A375 (cell line): Measurements from ENCODE around the gene KRTAP10-2. TPM values are rescaled to one million over a fixed set of nuclear protein-coding genes. Genes with fewer than 3 reads are reported as not detected.

Experiments
- total RNA-seq: library from RNA; depleted of rRNA; stranded (reverse); fragments of >200 nt; shearing (Covaris generic); gene quantifications from 2 replicates; pipeline ENCODE4 v1.2.3, GENCODE V29; 2014; rRNA removed

Gene KRTAP10-2, protein sequence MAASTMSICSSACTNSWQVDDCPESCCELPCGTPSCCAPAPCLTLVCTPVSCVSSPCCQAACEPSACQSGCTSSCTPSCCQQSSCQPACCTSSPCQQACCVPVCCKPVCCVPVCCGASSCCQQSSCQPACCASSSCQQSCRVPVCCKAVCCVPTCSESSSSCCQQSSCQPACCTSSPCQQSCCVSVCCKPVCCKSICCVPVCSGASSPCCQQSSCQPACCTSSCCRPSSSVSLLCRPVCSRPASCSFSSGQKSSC
- total RNA-seq = not detected in 2 replicates

DNA sequence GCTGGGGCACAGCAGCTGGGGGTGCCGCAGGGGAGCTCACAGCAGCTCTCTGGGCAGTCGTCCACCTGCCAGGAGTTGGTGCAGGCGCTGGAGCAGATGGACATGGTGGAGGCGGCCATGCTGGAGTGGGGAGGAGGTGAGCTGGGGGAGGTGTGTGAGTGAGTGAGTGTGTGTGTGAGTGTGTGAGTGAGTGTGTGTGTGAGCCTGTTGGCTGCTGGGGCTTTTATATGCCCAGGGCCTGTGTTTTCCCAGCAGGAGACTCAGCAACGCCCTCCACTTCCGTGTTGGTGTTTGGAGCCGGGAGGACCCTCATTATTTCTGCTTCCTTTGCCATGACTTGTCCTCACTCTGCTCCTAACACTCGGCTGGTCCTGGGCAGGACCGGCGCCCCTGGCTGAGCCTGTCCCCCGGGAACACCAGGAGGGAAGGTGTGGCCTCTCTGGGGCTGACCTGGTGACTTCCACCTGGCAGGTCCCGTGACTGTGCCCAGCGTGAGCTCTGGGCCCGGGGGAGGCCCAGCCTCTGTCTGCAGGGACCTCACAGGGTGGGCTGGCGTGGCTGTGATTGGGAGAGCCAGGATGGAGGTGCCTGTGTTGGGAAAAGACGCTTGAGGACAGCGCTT is at the start of gene KRTAP10-2:
Gene KRTAP10-2, minus strand, starts transcription at position 166 of the 622 bp plus-strand sequence. Its CDS starts 47 bp downstream, at position 119.

DNA sequence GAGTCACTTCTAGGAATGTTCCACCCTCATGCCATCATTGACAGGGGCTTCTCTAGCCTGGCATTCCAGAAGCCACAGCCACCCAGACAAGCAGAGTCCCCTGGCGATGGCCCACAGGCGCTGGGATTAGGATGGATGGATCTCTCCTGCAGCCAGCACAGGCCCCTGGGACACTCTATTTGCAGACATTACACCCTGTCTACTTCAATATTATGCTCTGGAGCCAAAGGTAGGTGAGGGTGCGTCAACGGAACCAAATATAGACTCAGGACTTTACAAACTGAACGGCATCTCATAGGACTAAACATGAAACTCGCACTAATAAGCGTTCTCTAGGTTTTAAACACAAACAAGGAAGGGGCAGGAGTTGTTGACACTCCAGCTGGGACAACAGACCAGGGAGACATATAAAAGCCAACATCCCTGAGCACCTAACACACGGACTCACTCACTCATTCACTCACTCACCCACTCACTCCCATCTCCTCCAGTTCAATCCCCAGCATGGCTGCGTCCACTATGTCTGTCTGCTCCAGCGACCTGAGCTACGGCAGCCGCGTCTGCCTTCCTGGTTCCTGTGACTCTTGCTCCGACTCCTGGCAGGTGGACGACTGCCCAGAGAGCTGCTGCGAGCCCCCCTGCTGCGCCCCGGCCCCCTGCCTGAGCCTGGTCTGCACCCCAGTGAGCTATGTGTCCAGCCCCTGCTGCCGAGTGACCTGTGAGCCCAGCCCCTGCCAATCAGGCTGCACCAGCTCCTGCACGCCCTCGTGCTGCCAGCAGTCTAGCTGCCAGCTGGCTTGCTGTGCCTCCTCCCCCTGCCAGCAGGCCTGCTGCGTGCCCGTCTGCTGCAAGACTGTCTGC is 49.0 kb upstream of the KRTAP10-2 start, which contains the start of gene KRTAP10-7:
Gene KRTAP10-7, plus strand, starts transcription at position 480 of the 861 bp plus-strand sequence. Its CDS starts 25 bp downstream, at position 505.

DNA sequence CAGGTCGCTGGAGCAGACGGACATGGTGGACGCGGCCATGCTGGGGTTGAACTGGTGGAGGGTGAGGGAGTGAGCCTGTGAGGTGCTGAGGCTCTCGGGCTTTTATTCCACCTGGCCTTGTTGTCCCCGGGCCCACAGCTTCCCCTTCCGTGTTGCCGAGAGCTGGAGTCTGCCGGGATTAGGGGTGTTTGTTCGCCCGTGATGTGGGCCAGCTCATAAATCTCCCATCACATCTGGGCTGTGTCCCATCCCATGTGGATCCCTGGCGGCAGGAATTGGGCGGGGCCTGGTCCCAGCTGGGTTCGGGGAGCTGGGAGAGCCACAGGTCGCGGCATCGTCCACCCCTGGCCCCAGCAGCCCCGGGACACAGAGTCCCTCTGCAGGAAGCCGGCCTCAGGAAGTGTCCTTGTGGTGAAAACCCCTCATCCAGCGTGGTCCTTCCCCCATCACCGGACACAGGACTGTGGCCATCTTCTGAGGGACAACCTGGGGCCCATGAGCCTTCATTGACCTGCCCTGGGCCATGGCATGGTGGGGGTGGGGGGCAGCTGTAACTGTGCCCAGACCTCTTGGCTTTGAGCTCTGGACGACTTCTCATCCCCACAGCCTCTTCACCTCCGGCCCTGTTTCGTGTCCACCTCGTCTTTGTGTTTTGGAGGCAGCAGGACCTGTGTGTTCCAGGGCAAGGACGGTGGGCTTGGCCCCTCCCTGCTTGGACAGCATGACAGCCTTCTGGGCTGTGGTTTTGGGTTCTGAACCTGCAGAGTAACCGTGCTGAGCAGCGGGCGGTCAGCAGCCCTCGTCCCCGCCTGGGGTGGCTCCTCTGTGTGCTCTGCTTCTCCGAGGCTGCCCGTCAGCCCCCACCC is 41.4 kb upstream of the KRTAP10-2 start, which contains the start of gene KRTAP10-6:
Gene KRTAP10-6, minus strand, starts transcription at position 60 of the 866 bp plus-strand sequence. Its CDS starts 21 bp downstream, at position 39.

DNA sequence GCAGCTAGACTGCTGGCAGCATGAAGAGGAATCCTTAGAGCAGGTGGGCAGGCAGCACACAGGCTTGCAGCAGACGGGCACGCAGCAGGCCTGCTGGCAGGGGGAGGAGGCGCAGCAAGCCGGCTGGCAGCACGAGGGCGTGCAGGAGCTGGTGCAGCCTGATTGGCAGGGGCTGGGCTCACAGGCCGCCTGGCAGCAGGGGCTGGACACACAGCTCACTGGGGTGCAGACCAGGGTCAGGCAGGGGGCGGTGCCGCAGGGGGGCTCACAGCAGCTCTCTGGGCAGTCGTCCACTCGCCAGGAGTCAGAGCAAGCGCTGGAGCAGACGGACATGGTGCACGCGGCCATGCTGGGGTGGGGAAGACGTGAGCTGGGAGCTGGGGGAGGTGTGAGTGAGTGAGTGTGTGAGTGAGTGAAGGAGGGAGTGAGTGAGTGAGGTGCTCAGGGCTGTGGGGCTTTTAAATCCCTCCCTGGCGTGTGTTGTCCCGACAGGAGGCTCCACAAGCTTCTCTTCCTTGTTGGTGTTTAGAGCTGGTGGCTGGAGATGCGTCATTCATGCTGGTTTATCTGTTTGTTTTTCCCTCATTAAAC is 29.0 kb upstream of the KRTAP10-2 start, which contains the start of gene KRTAP10-5:
Gene KRTAP10-5, minus strand, starts transcription at position 374 of the 591 bp plus-strand sequence. Its CDS starts 26 bp downstream, at position 348.

DNA sequence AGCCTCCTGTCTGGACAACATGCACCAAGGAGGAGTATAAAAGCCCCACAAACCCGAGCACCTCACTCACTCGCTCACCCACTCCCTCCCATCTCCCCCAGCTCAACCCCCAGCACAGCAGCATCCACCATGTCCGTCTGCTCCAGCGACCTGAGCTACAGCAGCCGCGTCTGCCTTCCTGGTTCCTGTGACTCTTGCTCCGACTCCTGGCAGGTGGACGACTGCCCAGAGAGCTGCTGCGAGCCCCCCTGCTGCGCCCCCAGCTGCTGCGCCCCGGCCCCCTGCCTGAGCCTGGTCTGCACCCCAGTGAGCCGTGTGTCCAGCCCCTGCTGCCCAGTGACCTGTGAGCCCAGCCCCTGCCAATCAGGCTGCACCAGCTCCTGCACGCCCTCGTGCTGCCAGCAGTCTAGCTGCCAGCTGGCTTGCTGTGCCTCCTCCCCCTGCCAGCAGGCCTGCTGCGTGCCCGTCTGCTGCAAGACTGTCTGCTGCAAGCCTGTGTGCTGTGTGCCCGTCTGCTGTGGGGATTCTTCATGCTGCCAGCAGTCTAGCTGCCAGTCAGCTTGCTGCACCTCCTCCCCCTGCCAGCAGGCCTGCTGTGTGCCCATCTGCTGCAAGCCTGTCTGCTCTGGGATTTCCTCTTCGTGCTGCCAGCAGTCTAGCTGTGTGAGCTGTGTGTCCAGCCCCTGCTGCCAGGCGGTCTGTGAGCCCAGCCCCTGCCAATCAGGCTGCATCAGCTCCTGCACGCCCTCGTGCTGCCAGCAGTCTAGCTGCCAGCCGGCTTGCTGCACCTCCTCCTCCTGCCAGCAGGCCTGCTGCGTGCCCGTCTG is 22.5 kb upstream of the KRTAP10-2 start, which contains the start of gene KRTAP10-4:
Gene KRTAP10-4, plus strand, starts transcription at position 100 of the 827 bp plus-strand sequence. Its CDS starts 30 bp downstream, at position 130.

DNA sequence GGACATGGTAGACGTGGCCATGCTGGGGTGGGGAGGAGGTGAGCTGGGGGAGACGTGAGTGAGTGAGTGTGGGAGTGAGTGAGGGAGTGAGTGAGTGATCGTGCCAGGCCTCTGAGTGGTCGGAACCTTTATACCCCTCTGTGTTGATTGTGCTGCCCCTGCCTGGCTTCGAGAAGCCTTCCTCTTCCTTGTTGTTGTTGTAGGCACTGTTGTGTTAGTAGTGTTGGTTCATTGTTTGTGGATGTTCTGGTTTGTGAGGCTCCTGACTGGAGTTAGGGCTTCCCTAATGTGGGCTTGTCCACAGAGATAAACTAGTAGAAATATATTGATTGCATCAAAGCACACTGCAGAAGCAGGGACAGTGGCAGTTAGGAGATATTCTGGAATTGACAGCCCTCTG is 7.4 kb upstream of the KRTAP10-2 start, which contains the start of gene KRTAP10-3:
Gene KRTAP10-3, minus strand, starts transcription at position 101 of the 400 bp plus-strand sequence. Its CDS starts 80 bp downstream, at position 21.

DNA sequence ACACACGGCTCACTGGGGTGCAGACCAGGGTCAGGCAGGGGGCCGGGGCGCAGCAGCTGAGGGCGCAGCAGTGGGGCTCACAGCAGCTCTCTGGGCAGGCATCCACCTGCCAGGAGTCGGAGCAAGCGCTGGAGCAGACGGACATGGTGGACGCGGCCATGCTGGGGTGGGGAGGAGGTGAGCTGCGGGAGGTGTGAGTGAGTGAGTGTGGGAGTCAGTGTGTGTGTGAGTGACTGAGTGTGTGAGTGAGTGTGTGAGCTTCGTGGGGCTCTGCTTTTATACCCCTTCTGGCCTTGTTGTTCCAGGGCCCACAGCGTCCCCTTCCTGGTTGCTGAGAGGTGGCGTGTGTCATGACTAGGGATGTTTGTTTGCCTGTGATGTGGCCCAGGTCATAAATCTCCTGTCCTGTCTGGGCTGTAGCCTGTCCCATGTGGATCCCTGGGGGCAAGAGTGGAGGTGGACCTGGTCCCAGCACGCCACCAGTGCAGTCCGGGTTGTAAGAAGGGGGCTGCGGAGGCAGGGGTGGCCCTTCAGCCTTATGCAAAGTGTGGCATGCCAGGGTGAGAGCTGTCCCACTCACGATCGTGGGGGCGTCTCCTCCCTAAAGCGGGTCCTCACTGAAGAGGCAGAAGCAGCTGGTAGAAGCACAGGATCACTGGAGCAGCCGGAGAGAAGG is 11.2 kb downstream of the KRTAP10-2 start, which contains the start of gene KRTAP10-1:
Gene KRTAP10-1, minus strand, starts transcription at position 205 of the 676 bp plus-strand sequence. Its CDS starts 45 bp downstream, at position 160.

Other genes starting within 250 kb of the KRTAP10-2 start
- 15.6 and 16.9 TPM in 2 replicates for gene CFAP410, start 212.1 kb downstream of the KRTAP10-2 start, total RNA-seq
- gene TRPM2, start 197.9 kb downstream of the KRTAP10-2 start, total RNA-seq = 11.1 and 11.2 TPM in 2 replicates
- gene LRRC3, start 96.0 kb downstream of the KRTAP10-2 start, total RNA-seq = 0.08 and 0.11 TPM in 2 replicates
- not detected in 2 replicates for gene KRTAP10-1, start 11.3 kb downstream of the KRTAP10-2 start, total RNA-seq
- gene KRTAP10-3, start 7.3 kb upstream of the KRTAP10-2 start, total RNA-seq = not detected in 2 replicates
- not detected in 2 replicates for gene KRTAP10-4, start 22.2 kb upstream of the KRTAP10-2 start, total RNA-seq
- not detected in 2 replicates for gene KRTAP10-5, start 29.1 kb upstream of the KRTAP10-2 start, total RNA-seq
- gene KRTAP10-6, start 41.0 kb upstream of the KRTAP10-2 start, total RNA-seq = not detected in 2 replicates
- not detected in 2 replicates for gene KRTAP10-7, start 49.1 kb upstream of the KRTAP10-2 start, total RNA-seq
- gene KRTAP10-8, start 60.6 kb upstream of the KRTAP10-2 start, total RNA-seq = not detected in 2 replicates
- not detected in 2 replicates for gene KRTAP10-9, start 75.6 kb upstream of the KRTAP10-2 start, total RNA-seq
- gene KRTAP10-10, start 85.9 kb upstream of the KRTAP10-2 start, total RNA-seq = not detected in 2 replicates
- gene KRTAP10-11, start 94.9 kb upstream of the KRTAP10-2 start, total RNA-seq = not detected in 2 replicates
- gene KRTAP12-4, start 103.2 kb upstream of the KRTAP10-2 start, total RNA-seq = not detected in 2 replicates
- gene KRTAP12-3, start 106.4 kb upstream of the KRTAP10-2 start, total RNA-seq = not detected in 2 replicates
- not detected in 2 replicates for gene KRTAP12-2, start 115.4 kb upstream of the KRTAP10-2 start, total RNA-seq
- not detected in 2 replicates for gene KRTAP12-1, start 130.7 kb upstream of the KRTAP10-2 start, total RNA-seq
- not detected in 2 replicates for gene KRTAP10-12, start 145.7 kb upstream of the KRTAP10-2 start, total RNA-seq
- not detected in 2 replicates for gene TSPEAR, start 160.1 kb upstream of the KRTAP10-2 start, total RNA-seq